ENCODE data around the gene XYLT1.

Gene XYLT1

DNA sequence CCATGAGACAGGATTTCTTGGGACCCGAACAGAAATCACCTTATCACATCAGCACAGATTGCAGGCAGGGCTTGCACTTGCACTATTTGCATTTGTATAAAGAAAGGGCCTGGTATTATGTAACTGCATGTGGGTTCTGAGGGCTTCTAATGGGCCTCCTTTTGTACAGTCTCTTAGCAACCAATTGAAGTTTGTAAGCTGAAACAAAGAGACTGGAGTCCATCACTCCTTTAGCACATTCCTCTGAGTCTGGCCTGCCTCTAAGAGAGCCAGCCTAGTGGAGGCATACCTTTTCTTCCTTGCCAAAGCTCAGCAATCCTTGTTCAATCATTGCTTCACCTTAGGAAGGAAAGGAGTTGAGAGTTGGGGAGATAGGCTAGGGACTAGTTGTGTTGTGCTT lies 387.1 kb downstream of the XYLT1 start:
- Histone ChIP-seq H3K27me3 (replicated peaks) (no peaks in the 10 kb centered on the region), H3K36me3 (replicated peaks) (no peaks in the 10 kb centered on the region), H3K4me3 (ENCODE audit: low read depth, low read length) (no peak overlapping the region), H3K27ac (no peak overlapping the region)
- TF ChIP-seq, protein P1, sequence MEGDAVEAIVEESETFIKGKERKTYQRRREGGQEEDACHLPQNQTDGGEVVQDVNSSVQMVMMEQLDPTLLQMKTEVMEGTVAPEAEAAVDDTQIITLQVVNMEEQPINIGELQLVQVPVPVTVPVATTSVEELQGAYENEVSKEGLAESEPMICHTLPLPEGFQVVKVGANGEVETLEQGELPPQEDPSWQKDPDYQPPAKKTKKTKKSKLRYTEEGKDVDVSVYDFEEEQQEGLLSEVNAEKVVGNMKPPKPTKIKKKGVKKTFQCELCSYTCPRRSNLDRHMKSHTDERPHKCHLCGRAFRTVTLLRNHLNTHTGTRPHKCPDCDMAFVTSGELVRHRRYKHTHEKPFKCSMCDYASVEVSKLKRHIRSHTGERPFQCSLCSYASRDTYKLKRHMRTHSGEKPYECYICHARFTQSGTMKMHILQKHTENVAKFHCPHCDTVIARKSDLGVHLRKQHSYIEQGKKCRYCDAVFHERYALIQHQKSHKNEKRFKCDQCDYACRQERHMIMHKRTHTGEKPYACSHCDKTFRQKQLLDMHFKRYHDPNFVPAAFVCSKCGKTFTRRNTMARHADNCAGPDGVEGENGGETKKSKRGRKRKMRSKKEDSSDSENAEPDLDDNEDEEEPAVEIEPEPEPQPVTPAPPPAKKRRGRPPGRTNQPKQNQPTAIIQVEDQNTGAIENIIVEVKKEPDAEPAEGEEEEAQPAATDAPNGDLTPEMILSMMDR (IDR thresholded peaks at IDR 0.05; ENCODE audit: low read depth, low read length, missing control alignments), result no peak
- in situ Hi-C loops (cut with HindIII; ENCODE audit: low pct_ligation_motif_present, low sequenced_read_pairs), result no loop called here
- DNase-seq, result no peak

DNA sequence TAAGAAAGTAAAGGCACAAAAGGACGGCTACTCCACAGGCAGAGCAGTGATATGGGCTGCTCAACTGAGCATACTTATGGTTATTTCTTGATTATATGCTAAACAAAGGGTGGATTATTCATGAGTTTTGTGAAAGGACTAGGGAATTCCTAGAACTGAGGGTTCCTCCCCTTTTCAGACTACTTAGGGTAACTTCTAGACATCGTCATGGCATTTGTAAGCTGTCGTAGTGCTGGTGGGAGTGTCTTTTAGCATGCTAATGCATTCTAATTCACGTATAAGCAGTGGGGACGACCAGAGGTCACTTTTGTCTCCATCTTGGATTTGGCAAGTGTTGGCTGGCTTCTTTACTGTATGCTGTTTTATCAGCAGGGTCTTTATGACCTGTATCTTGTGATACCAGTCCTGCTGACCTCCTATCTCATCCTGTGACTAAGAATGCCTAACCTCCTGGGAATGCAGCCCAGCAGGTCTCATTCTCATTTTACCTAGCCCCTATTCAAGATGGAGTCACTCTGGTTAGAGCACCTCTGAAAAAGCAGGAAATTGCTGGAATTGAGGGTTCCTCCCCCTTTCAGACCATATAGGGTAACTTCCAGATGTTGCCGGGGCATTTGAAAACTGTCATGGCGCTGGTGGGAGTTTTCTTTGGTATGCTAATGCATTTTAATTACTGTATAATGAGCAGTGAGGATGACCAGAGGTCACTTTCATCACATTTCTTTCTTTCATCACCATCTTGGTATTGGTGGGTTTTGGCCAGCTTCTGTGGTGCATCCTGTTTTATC lies 388.5 kb downstream of the XYLT1 start:
- TF ChIP-seq, protein P1 (IDR thresholded peaks at IDR 0.05; ENCODE audit: low read depth, low read length, missing control alignments), result no peak
- in situ Hi-C loops (cut with HindIII; ENCODE audit: low pct_ligation_motif_present, low sequenced_read_pairs), result no loop called here
- H3K27ac ChIP-seq, result no peak overlapping the region
- H3K36me3 ChIP-seq (replicated peaks), result no peaks in the 10 kb centered on the region
- no peak overlapping the region for H3K4me3 ChIP-seq (ENCODE audit: low read depth, low read length)
- H3K27me3 ChIP-seq (replicated peaks), result no peaks in the 10 kb centered on the region
- DNase-seq, result no peak

DNA sequence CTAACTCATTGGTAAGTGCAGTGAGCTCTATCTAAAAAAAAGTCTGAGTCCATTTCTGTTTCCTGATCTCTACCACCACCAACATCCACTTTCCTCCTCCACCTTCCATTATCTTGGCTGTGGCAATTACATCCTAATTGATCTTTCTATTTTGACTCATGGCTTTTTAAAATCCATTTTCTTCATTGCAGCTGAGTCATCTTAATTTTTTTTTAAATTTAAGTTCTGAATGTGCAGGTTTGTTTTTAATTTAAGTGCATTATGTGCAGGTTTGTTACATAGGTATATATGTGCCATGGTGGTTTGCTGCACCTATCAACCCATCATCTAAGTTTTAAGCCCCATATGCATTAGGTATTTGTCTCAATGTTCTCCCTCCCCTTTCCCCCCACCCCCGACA lies 390.7 kb downstream of the XYLT1 start:
- TF ChIP-seq, protein P1 (IDR thresholded peaks at IDR 0.05; ENCODE audit: low read depth, low read length, missing control alignments), result no peak
- DNase-seq, result no peak
- Histone ChIP-seq H3K27me3 (replicated peaks) (no peaks in the 10 kb centered on the region), H3K4me3 (ENCODE audit: low read depth, low read length) (no peak overlapping the region), H3K36me3 (replicated peaks) (no peaks in the 10 kb centered on the region), H3K27ac (no peak overlapping the region)
- in situ Hi-C loops (cut with HindIII; ENCODE audit: low pct_ligation_motif_present, low sequenced_read_pairs), result no loop called here

DNA sequence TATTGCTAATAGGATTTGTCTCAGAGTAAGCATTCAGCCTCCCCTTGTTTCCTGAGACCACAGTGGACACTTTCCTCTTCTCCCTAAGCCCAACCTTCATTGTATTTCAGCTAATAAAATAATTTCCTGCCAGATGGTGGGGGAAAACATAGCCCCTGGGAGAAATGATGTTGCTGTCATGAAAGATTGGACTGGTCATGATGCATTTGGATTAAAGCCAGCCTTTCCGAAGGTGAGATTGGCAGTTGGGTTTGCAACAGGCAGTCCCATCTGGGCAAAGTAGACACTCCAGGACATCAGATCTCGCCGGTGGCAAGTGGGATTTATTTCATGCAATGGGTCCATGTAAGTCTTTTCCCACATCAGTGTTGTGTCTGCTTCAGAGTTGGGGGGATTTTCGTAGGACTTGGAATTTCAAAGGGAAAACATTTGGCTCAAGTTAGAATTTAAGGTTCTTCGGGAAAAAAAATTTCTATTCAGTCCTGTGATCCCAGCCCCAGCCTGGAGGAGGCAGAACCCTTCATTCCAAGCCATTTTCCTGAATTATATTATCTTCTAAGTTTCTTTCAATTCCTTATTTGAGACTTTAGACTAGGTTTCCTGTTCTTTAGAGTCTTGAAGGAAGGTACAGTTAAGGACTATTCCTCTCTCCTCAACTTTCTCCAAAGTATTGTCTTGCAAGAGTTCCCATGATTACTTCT lies 391.7 kb downstream of the XYLT1 start:
- no peak for DNase-seq
- no peaks in the 10 kb centered on the region for H3K36me3 ChIP-seq (replicated peaks)
- in situ Hi-C loops (cut with HindIII; ENCODE audit: low pct_ligation_motif_present, low sequenced_read_pairs), result no loop called here

DNA sequence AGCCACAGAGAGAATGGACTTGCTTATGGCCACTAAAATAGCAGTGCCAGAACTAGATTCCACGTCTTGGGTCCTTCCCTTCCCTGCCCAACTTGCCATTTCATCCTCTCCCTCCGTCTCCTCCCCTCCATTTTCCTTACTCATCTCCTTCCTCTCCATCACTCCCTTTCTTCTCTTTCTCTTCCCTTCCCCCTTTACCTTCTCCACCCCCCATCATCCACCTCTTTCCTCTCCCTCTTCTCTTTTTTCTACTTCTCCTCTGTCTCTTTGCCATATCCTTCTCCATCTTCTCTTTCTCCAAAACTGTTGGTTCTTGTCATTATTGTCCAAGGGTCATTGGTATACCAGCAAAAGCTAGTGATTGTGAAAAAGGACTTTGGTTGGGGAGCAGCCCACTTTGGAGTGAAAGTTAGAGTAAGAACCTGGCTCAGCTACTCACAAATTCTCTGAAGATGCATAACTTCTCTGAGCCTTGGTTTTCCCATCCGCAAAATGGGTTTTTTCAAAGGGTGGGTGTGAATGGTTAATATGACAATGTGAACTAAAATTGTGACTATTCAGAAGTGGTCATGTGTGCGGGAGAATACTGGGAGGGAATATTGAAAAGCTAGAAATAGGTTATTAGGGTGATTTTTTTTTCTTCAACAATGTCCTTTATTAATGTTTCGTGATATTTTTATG lies 393.8 kb downstream of the XYLT1 start:
- no peaks in the 10 kb centered on the region for H3K27me3 ChIP-seq (replicated peaks)
- H3K27ac ChIP-seq, result no peak overlapping the region
- no peak for DNase-seq
- TF ChIP-seq, protein P1 (IDR thresholded peaks at IDR 0.05; ENCODE audit: low read depth, low read length, missing control alignments), result no peak
- no peak overlapping the region for H3K4me3 ChIP-seq (ENCODE audit: low read depth, low read length)
- in situ Hi-C loops (cut with HindIII; ENCODE audit: low pct_ligation_motif_present, low sequenced_read_pairs), result no loop called here
- no peaks in the 10 kb centered on the region for H3K36me3 ChIP-seq (replicated peaks)

More for the DNA sequence above, 391.7 kb downstream of the XYLT1 start:
- Histone ChIP-seq H3K27me3 (replicated peaks) (no peaks in the 10 kb centered on the region), H3K4me3 (ENCODE audit: low read depth, low read length) (no peak overlapping the region), H3K27ac (no peak overlapping the region)
- TF ChIP-seq, protein P1 (IDR thresholded peaks at IDR 0.05; ENCODE audit: low read depth, low read length, missing control alignments), result no peak

Data from brain microvascular endothelial cell (primary cell).